BLaER1 (cell line): ENCODE results near the gene FKBP14.

ENCODE experiments used
- H3K27ac ChIP-seq: shearing (Covaris generic); formaldehyde crosslinking; 2 replicates; pipeline ENCODE4 v1.8.1; 2022
- H3K27me3 ChIP-seq: shearing (Covaris generic); formaldehyde crosslinking; 2 replicates; pipeline ENCODE4 v1.8.1; 2022
- H3K36me3 ChIP-seq: shearing (Covaris generic); formaldehyde crosslinking; 2 replicates; pipeline ENCODE4 v1.8.1; 2022
- H3K4me1 ChIP-seq: shearing (Covaris generic); formaldehyde crosslinking; 2 replicates; pipeline ENCODE4 v1.8.1; 2022
- H3K4me2 ChIP-seq: shearing (Covaris generic); formaldehyde crosslinking; 2 replicates; pipeline ENCODE4 v1.8.1; 2022
- H3K4me3 ChIP-seq: shearing (Covaris generic); formaldehyde crosslinking; 2 replicates; pipeline ENCODE4 v1.8.1; 2022
- H3K9ac ChIP-seq: shearing (Covaris generic); formaldehyde crosslinking; 2 replicates; pipeline ENCODE4 v1.8.1; 2022
- H3K9me3 ChIP-seq: shearing (Covaris generic); formaldehyde crosslinking; 2 replicates; pipeline ENCODE4 v1.8.1; 2022
- H4K20me1 ChIP-seq: shearing (Covaris generic); formaldehyde crosslinking; 2 replicates; pipeline ENCODE4 v1.8.1; 2022
- Cebpa-rat ChIP-seq: shearing (Covaris generic); IDR thresholded peaks from 2 replicates; pipeline ENCODE4 v1.8.1; 2022

The FKBP14 gene

GRCh38 chr7:30057741-30058140 lies 31.2 kb upstream of the FKBP14 start:
- no peaks in the 10 kb centered on the region for H3K27me3 ChIP-seq
- no peaks in the 10 kb centered on the region for H3K4me1 ChIP-seq
- no peak overlapping the region for H3K9ac ChIP-seq
- H3K4me2 ChIP-seq: no peak overlapping the region
- no peaks in the 10 kb centered on the region for H3K9me3 ChIP-seq
- no peaks in the 10 kb centered on the region for H4K20me1 ChIP-seq
- no peak overlapping the region for H3K4me3 ChIP-seq
- no peak for TF ChIP-seq Cebpa-rat
- no peak overlapping the region for H3K27ac ChIP-seq
- peaks cover 67% of the 10 kb centered on the region for H3K36me3 ChIP-seq

- peaks cover 81% of the 10 kb centered on the region for H3K36me3 ChIP-seq
- H3K4me3 ChIP-seq: no peak overlapping the region
- no peaks in the 10 kb centered on the region for H4K20me1 ChIP-seq
- no peaks in the 10 kb centered on the region for H3K27me3 ChIP-seq
- no peaks in the 10 kb centered on the region for H3K4me1 ChIP-seq
- no peak overlapping the region for H3K27ac ChIP-seq
- H3K4me2 ChIP-seq: no peak overlapping the region
- H3K9ac ChIP-seq: no peak overlapping the region
- H3K9me3 ChIP-seq: no peaks in the 10 kb centered on the region
- TF ChIP-seq Cebpa-rat: no peak
These were observed 26.6 kb upstream of the FKBP14 start for GRCh38 chr7:30053068-30053467.

GRCh38 chr7:30049173-30049572 lies 22.7 kb upstream of the FKBP14 start:
- Histone ChIP-seq H3K4me3 (no peak overlapping the region), H3K9me3 (no peaks in the 10 kb centered on the region), H4K20me1 (0 out of 2 replicates have a peak, but pooled peaks cover 1% of the 10 kb centered on the region), H3K4me1 (no peaks in the 10 kb centered on the region), H3K4me2 (no peak overlapping the region), H3K27ac (no peak overlapping the region), H3K27me3 (no peaks in the 10 kb centered on the region), H3K36me3 (peaks cover 82% of the 10 kb centered on the region), H3K9ac (no peak overlapping the region)
- no peak for TF ChIP-seq Cebpa-rat

GRCh38 chr7:30048582-30048981 lies 22.1 kb upstream of the FKBP14 start:
- no peaks in the 10 kb centered on the region for H3K9me3 ChIP-seq
- H3K27ac ChIP-seq: no peak overlapping the region
- TF ChIP-seq Cebpa-rat: no peak
- no peaks in the 10 kb centered on the region for H3K4me1 ChIP-seq
- peaks cover 78% of the 10 kb centered on the region for H3K36me3 ChIP-seq
- H3K27me3 ChIP-seq: no peaks in the 10 kb centered on the region
- H3K4me3 ChIP-seq: no peak overlapping the region
- 0 out of 2 replicates have a peak, but pooled peaks cover 7% of the 10 kb centered on the region for H4K20me1 ChIP-seq
- no peak overlapping the region for H3K9ac ChIP-seq
- H3K4me2 ChIP-seq: no peak overlapping the region

- H3K9ac ChIP-seq: no peak overlapping the region
- H3K27me3 ChIP-seq: no peaks in the 10 kb centered on the region
- H3K4me2 ChIP-seq: no peak overlapping the region
- no peak for TF ChIP-seq Cebpa-rat
- no peaks in the 10 kb centered on the region for H3K4me1 ChIP-seq
- peaks cover 12% of the 10 kb centered on the region for H3K9me3 ChIP-seq
- 0 out of 2 replicates have a peak, but pooled peaks cover 8% of the 10 kb centered on the region for H4K20me1 ChIP-seq
- H3K27ac ChIP-seq: no peak overlapping the region
- no peak overlapping the region for H3K4me3 ChIP-seq
- H3K36me3 ChIP-seq: peaks cover 80% of the 10 kb centered on the region
These were observed 20.6 kb upstream of the FKBP14 start for GRCh38 chr7:30047124-30047523.

GRCh38 chr7:30046127-30046770 lies 19.7 kb upstream of the FKBP14 start:
- H3K4me1 ChIP-seq: no peaks in the 10 kb centered on the region
- H3K4me3 ChIP-seq: no peak overlapping the region
- no peak overlapping the region for H3K4me2 ChIP-seq
- H3K27me3 ChIP-seq: no peaks in the 10 kb centered on the region
- no peak overlapping the region for H3K9ac ChIP-seq
- peaks cover 21% of the 10 kb centered on the region for H3K9me3 ChIP-seq
- H3K36me3 ChIP-seq: peaks cover 79% of the 10 kb centered on the region
- no peak overlapping the region for H3K27ac ChIP-seq
- TF ChIP-seq Cebpa-rat: no peak
- 0 out of 2 replicates have a peak, but pooled peaks cover 8% of the 10 kb centered on the region for H4K20me1 ChIP-seq

- Histone ChIP-seq H3K4me2 (no peak overlapping the region), H3K27me3 (no peaks in the 10 kb centered on the region), H3K9me3 (peaks cover 30% of the 10 kb centered on the region), H3K27ac (no peak overlapping the region), H3K9ac (no peak overlapping the region), H3K4me1 (no peaks in the 10 kb centered on the region), H4K20me1 (peaks cover 11% of the 10 kb centered on the region; the same call in 1 of the 2 replicates), H3K4me3 (no peak overlapping the region), H3K36me3 (peaks cover 57% of the 10 kb centered on the region)
- no peak for TF ChIP-seq Cebpa-rat
These were observed 15.2 kb upstream of the FKBP14 start for GRCh38 chr7:30041526-30042269.

- no peak overlapping the region for H3K4me2 ChIP-seq
- no peak overlapping the region for H3K9ac ChIP-seq
- no peak for TF ChIP-seq Cebpa-rat
- no peaks in the 10 kb centered on the region for H3K4me1 ChIP-seq
- H3K36me3 ChIP-seq: peaks cover 53% of the 10 kb centered on the region
- no peak overlapping the region for H3K27ac ChIP-seq
- peaks cover 19% of the 10 kb centered on the region; the same call in 1 of the 2 replicates for H4K20me1 ChIP-seq
- no peak overlapping the region for H3K4me3 ChIP-seq
- no peaks in the 10 kb centered on the region for H3K27me3 ChIP-seq
- peaks cover 30% of the 10 kb centered on the region for H3K9me3 ChIP-seq
These were observed 14.4 kb upstream of the FKBP14 start for GRCh38 chr7:30040938-30041337.

GRCh38 chr7:30038196-30038980 lies 11.9 kb upstream of the FKBP14 start:
- H3K27ac ChIP-seq: no peak overlapping the region
- H3K36me3 ChIP-seq: peaks cover 47% of the 10 kb centered on the region
- no peak overlapping the region for H3K4me2 ChIP-seq
- no peaks in the 10 kb centered on the region for H3K27me3 ChIP-seq
- peaks cover 15% of the 10 kb centered on the region for H4K20me1 ChIP-seq
- no peak for TF ChIP-seq Cebpa-rat
- H3K4me1 ChIP-seq: no peaks in the 10 kb centered on the region
- no peak overlapping the region for H3K9ac ChIP-seq
- H3K4me3 ChIP-seq: no peak overlapping the region
- peaks cover 30% of the 10 kb centered on the region for H3K9me3 ChIP-seq

- no peak for TF ChIP-seq Cebpa-rat
- no peaks in the 10 kb centered on the region for H3K27me3 ChIP-seq
- H3K9me3 ChIP-seq: peaks cover 9% of the 10 kb centered on the region
- peaks cover 14% of the 10 kb centered on the region for H3K4me1 ChIP-seq
- H3K4me2 ChIP-seq: no peak overlapping the region
- no peak overlapping the region for H3K9ac ChIP-seq
- H3K27ac ChIP-seq: no peak overlapping the region
- H3K4me3 ChIP-seq: no peak overlapping the region
- peaks cover 37% of the 10 kb centered on the region for H4K20me1 ChIP-seq
- H3K36me3 ChIP-seq: peaks cover 26% of the 10 kb centered on the region
These were observed 9.7 kb upstream of the FKBP14 start for GRCh38 chr7:30036220-30036619.
